K562 (cell line): ENCODE results near the gene RBPJL. TPM values are rescaled to one million over a fixed set of nuclear protein-coding genes. Genes with fewer than 3 reads are reported as not detected.

Experiments
- ATAC-seq: fragments of 200-7000 bp; cut with Tn5 transposase; 3 replicates; pipeline ENCODE4 v1.9.1; 2020; ENCODE audit warnings: moderate library complexity
- BruUV-seq: library from RNA; stranded (reverse); fragments of 400-500 nt; replicated peaks from 2 replicates; lab custom pipeline; 2021; lab: Mats Ljungman, UMichigan
- CTCF ChIA-PET: fragments of 300-600 bp; formaldehyde crosslinking; extraction: SDS; loops from one replicate; lab custom pipeline; 2021; ENCODE audit warnings: low intra/inter-chr PET ratio; lab: Yijun Ruan, JAX
- POLR2A ChIA-PET: fragments of 300-600, 350-650 bp; sonication (Branson Sonifier 250); formaldehyde crosslinking; extraction: SDS; loops from one replicate; lab custom pipeline; 2021; ENCODE audit warnings: antibody characterized with exemption, inconsistent platforms; lab: Yijun Ruan, JAX
- DNase-seq, 4 experiments: peaks; one replicate each; pipeline versions ENCODE4 v3.0.0 to v3.0.0-alpha.2; 2011 to 2018; ENCODE audit warnings: low spot score in 3 of 4, mixed read lengths in 3 of 4; ENCODE audit errors: extremely low read depth in 1 of 4
- FAIRE-seq: peaks from 2 replicates; lab custom pipeline; 2011; peaks lifted over from hg19 to GRCh38; lab: Jason Lieb, UNC
- H2AFZ ChIP-seq: 2 replicates; pipeline ENCODE4 v1.6.0; 2011; ENCODE audit warnings: low read depth, low read length, control low read depth, inconsistent platforms
- H3K27ac ChIP-seq: fragments of 200-600 bp; 3 replicates; pipeline ENCODE4 v1.8.0; 2011; ENCODE audit warnings: low read depth, mild to moderate bottlenecking, control low read depth, inconsistent platforms, low read length, moderate library complexity, mixed read lengths; ENCODE audit errors: extremely low read depth
- H3K27me3 ChIP-seq, 2 experiments: fragments of 300-600 bp in 1 of 2; 2 replicates in 1 of 2; 3 replicates in 1 of 2; pipeline versions ENCODE4 v1.6.0 to v1.8.0; 2011; ENCODE audit warnings: inconsistent platforms in 2 of 2, low read length in 2 of 2, mild to moderate bottlenecking in 1 of 2, mixed read lengths in 1 of 2, moderate library complexity in 1 of 2; ENCODE audit not compliant: control insufficient read depth in 2 of 2, insufficient read depth in 2 of 2
- H3K36me3 ChIP-seq: fragments of 300-600 bp; 3 replicates; pipeline ENCODE4 v1.8.0; 2011; ENCODE audit warnings: mild to moderate bottlenecking, low read length, inconsistent platforms; ENCODE audit not compliant: control insufficient read depth, insufficient read depth
- H3K4me1 ChIP-seq, 2 experiments: fragments of 200-600 bp in 1 of 2; replicated peaks in 1 of 2; 2 replicates in 1 of 2; 3 replicates in 1 of 2; pipeline versions ENCODE4 v1.5.1 to v1.8.0; 2011; ENCODE audit warnings: inconsistent platforms in 2 of 2, low read length in 2 of 2, mild to moderate bottlenecking in 1 of 2, mixed read lengths in 1 of 2, moderate library complexity in 1 of 2; ENCODE audit not compliant: control insufficient read depth in 2 of 2, insufficient read depth in 2 of 2
- H3K4me2 ChIP-seq: 2 replicates; pipeline ENCODE4 v1.6.1; 2011; ENCODE audit warnings: low read length, control low read depth, inconsistent platforms, mixed read lengths; ENCODE audit not compliant: insufficient read depth
- H3K4me3 ChIP-seq: fragments of 200-600 bp; sonication (generic), shearing (Covaris generic); 2 replicates; pipeline ENCODE4 v1.5.1; 2016; ENCODE audit warnings: control low read depth, inconsistent platforms
- H3K79me2 ChIP-seq: fragments of 200-600 bp; 3 replicates; pipeline ENCODE4 v1.8.0; 2011; ENCODE audit warnings: low read length, inconsistent platforms; ENCODE audit not compliant: control insufficient read depth, insufficient read depth
- H3K9ac ChIP-seq, 2 experiments: 2 replicates each; pipeline versions ENCODE4 v1.6.0 to v1.6.1; 2011; ENCODE audit warnings: low read depth in 2 of 2, low read length in 2 of 2, control low read depth in 1 of 2, inconsistent platforms in 1 of 2, mild to moderate bottlenecking in 1 of 2, mixed read lengths in 1 of 2; ENCODE audit not compliant: insufficient read depth in 1 of 2
- H3K9me1 ChIP-seq: one replicate; pipeline ENCODE4 v1.6.0; 2011; ENCODE audit warnings: inconsistent platforms, mild to moderate bottlenecking, low read length, moderate library complexity; ENCODE audit not compliant: control insufficient read depth, insufficient read depth
- H3K9me3 ChIP-seq: replicated peaks from 2 replicates; pipeline ENCODE4 v1.5.1; 2011; ENCODE audit warnings: low read depth, low read length, inconsistent platforms; ENCODE audit not compliant: control insufficient read depth, insufficient read depth
- H4K20me1 ChIP-seq: replicated peaks from 2 replicates; pipeline ENCODE4 v1.6.1; 2011; ENCODE audit warnings: low read length, inconsistent platforms, mixed read lengths; ENCODE audit not compliant: control insufficient read depth, insufficient read depth
- CLOCK ChIP-seq: fragments of 250-450 bp; sonication (Bioruptor Pico); IDR thresholded peaks from 2 replicates; pipeline ENCODE4 v1.4.0; 2020; ENCODE audit warnings: mild to moderate bottlenecking, moderate library complexity, borderline replicate concordance
- DDX20 ChIP-seq: fragments of 450-650 bp; IDR thresholded peaks from 2 replicates; pipeline ENCODE4 v1.6.1; 2016; ENCODE audit warnings: missing genetic modification characterization, low read depth, mild to moderate bottlenecking, missing compliant biosample characterization, moderate library complexity
- HLTF ChIP-seq: fragments of 450-650 bp; IDR thresholded peaks from 2 replicates; pipeline ENCODE4 v1.6.1; 2016
- L3MBTL2 ChIP-seq: fragments of 450-650 bp; IDR thresholded peaks from 2 replicates; pipeline ENCODE4 v1.6.1; 2016; ENCODE audit warnings: mild to moderate bottlenecking, moderate library complexity
- PKNOX1 ChIP-seq: fragments of 450-650 bp; IDR thresholded peaks from 2 replicates; pipeline ENCODE4 v1.6.1; 2016
- TBP ChIP-seq: optimal IDR thresholded peaks from 2 replicates; pipeline ENCODE3; 2011; ENCODE audit warnings: low read depth, low read length, improper control_type of control experiment
- ZNF764 ChIP-seq: fragments of 250-450 bp; sonication (Bioruptor Pico); IDR thresholded peaks from 2 replicates; pipeline ENCODE4 v1.4.0; 2020; ENCODE audit warnings: low read depth, mild to moderate bottlenecking, moderate library complexity
- WGBS: fragments of 100-300 bp; shearing (Covaris generic); methylation state at CpG from one replicate; pipeline ENCODE4 v1.1.6; 2016; ENCODE audit warnings: low coverage, mixed read lengths; ENCODE audit not compliant: insufficient coverage; ENCODE audit errors: missing lambda C conversion rate; 5-methylcytosine and 5-hydroxymethylcytosine counted together
- in situ Hi-C: fragments of 300-500 bp; cut with MboI; formaldehyde crosslinking; loops from 4 replicates; pipeline ENCODE4 v1.15.0; 2018; ENCODE audit warnings: inconsistent platforms, mixed read lengths
- intact Hi-C: fragments of 100-400 bp; cut with micrococcal nuclease; formaldehyde crosslinking; loops from 2 replicates; pipeline ENCODE4 v1.14.2; 2022
- polyA plus RNA-seq, 8 experiments: library from polyadenylated mRNA; depleted of rRNA in 4 of 8; stranded (reverse) in 5 of 8; unstranded in 3 of 8; fragments of >200 nt; fragmentation: Nextera tagmentation in 2 of 8; fragmentation: Illumina TruSeq in 1 of 8; extraction: Ambion mirVana in 2 of 8; extraction: Trizol in 1 of 8; gene quantifications; 2 replicates each; pipeline versions ENCODE4 v1.2.1 to v1.2.3, GENCODE V29; 2011 to 2014; ENCODE audit warnings: inconsistent platforms in 1 of 8, missing spikeins in 1 of 8
- total RNA-seq, 7 experiments: library from RNA; depleted of rRNA in 6 of 7; stranded (reverse); fragments of >200 nt in 6 of 7; fragmentation: Illumina TruSeq in 2 of 7; extraction: Trizol in 2 of 7; gene quantifications; 2 replicates each; pipeline versions ENCODE4 v1.2.1 to v1.2.3, GENCODE V29; 2011 to 2021; ENCODE audit warnings: low replicate concordance in 1 of 7
- TF ChIP-seq, protein P1 (sequence below): fragments of 450-650 bp; IDR thresholded peaks from 2 replicates; pipeline ENCODE4 v1.6.1; 2014; ENCODE audit warnings: low read depth, mild to moderate bottlenecking, moderate library complexity, borderline replicate concordance
- TF ChIP-seq, protein P2 (sequence below): fragments of 150-350 bp; IDR thresholded peaks from 2 replicates; pipeline ENCODE4 v1.6.1; 2014; ENCODE audit warnings: low read depth, mild to moderate bottlenecking, low read length, borderline replicate concordance

The RBPJL gene
- total and polyA plus RNA-seq, 9 of the 15 experiments (the other 6 are each of a cell fraction or from before 2014, with no cell fraction given), result not detected

GRCh38 chr20:45341579-45341938 lies 34.9 kb downstream of the RBPJL start (continued):
- TF ChIP-seq, protein P1, sequence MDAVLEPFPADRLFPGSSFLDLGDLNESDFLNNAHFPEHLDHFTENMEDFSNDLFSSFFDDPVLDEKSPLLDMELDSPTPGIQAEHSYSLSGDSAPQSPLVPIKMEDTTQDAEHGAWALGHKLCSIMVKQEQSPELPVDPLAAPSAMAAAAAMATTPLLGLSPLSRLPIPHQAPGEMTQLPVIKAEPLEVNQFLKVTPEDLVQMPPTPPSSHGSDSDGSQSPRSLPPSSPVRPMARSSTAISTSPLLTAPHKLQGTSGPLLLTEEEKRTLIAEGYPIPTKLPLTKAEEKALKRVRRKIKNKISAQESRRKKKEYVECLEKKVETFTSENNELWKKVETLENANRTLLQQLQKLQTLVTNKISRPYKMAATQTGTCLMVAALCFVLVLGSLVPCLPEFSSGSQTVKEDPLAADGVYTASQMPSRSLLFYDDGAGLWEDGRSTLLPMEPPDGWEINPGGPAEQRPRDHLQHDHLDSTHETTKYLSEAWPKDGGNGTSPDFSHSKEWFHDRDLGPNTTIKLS, result no peak
- TF ChIP-seq, all 486 proteins: peak for 0

DNA sequence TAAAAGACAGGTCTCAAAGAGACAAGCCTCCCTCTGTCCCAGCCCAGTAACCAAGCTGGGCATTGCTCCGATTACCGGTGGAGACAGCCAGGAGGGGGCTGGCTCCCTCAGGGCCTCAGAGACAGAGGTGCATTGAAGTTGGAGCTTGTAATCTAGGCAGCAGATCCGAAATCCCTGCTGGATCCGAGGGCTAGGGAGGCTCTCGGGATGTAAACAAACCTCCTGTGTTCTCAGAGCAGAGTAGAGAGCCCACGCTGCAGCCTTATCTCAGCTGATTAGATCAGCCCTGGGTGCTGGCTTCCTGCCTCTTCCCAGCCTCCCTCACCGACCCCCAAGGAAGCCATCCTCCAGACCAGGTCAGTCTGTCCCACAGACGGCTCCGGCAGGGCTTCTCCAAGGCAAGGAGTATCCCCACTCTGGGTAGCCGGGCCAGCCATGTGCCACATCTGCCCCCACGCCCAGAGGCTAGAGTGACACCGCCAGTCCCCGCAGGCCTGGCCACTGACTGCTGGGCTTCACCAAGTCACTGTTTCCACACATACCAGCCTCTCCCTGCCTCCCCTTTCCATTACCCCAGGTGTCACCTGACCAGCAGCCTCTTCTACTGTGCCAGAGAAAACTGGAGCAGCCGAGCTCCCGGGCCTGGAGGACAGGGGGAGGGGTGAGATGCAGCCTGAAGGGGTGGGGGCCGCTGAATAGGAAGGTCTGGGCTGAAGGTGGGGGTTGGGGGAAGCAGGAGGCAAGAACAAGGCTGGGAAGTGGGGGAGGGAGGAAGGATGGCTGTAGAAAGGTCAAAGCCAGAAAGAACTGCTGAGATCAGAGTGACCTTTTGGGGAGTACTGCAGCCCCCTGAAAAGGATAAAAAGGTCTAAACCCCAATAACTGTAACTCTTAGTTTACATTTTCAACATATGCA lies 35.6 kb downstream of the RBPJL start:
- H3K4me2 ChIP-seq, result peak overlapping the region; percentile 42
- no peak overlapping the region for H2AFZ ChIP-seq
- no peaks in the 10 kb centered on the region for H3K9me3 ChIP-seq
- POLR2A ChIA-PET, result interaction anchor here (0.7 to 1.9 kb wide), 9 partner anchors 10 to 112 kb away, joined by 3 to 7 read pairs (median 3); partner anchors contain the start of gene SYS1
- intact Hi-C loops, result no loop called here
- H4K20me1 ChIP-seq, result peaks cover 7% of the 10 kb centered on the region; the same call in 1 of the 2 replicates
- H3K27me3 ChIP-seq, result no peaks in the 10 kb centered on the region
- H3K9me1 ChIP-seq, result no peaks in the 10 kb centered on the region
- H3K36me3 ChIP-seq, result peaks cover 9% of the 10 kb centered on the region; the same call in 2 of the 3 replicates
- CTCF ChIA-PET, result no interaction called here
- peak overlapping the region; percentile 1 to 86; a peak in 2 of 4 replicates for H3K9ac ChIP-seq
- H3K79me2 ChIP-seq, result peaks cover 10% of the 10 kb centered on the region; the same call in 1 of the 3 replicates
- 15% methylated on average over 12 of the region's 16 CpGs for WGBS
- H3K27ac ChIP-seq, result no peak overlapping the region
- DNase-seq (peak in 3 of 4 experiments; percentile 34 to 58 (median 53)), FAIRE-seq (peak; percentile 46), ATAC-seq (peak; percentile 2)
- BruUV-seq, result no TSS peak
- no peak overlapping the region for H3K4me3 ChIP-seq
- in situ Hi-C loops, result no loop called here
- peaks cover 63 to 86% of the 10 kb centered on the region in 2 experiments for H3K4me1 ChIP-seq
- peak; percentile 27; the same call in 1 of the 2 replicates for TF ChIP-seq PKNOX1
- TF ChIP-seq, protein P2, sequence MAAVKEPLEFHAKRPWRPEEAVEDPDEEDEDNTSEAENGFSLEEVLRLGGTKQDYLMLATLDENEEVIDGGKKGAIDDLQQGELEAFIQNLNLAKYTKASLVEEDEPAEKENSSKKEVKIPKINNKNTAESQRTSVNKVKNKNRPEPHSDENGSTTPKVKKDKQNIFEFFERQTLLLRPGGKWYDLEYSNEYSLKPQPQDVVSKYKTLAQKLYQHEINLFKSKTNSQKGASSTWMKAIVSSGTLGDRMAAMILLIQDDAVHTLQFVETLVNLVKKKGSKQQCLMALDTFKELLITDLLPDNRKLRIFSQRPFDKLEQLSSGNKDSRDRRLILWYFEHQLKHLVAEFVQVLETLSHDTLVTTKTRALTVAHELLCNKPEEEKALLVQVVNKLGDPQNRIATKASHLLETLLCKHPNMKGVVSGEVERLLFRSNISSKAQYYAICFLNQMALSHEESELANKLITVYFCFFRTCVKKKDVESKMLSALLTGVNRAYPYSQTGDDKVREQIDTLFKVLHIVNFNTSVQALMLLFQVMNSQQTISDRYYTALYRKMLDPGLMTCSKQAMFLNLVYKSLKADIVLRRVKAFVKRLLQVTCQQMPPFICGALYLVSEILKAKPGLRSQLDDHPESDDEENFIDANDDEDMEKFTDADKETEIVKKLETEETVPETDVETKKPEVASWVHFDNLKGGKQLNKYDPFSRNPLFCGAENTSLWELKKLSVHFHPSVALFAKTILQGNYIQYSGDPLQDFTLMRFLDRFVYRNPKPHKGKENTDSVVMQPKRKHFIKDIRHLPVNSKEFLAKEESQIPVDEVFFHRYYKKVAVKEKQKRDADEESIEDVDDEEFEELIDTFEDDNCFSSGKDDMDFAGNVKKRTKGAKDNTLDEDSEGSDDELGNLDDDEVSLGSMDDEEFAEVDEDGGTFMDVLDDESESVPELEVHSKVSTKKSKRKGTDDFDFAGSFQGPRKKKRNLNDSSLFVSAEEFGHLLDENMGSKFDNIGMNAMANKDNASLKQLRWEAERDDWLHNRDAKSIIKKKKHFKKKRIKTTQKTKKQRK, result no peak
- no peak for TF ChIP-seq HLTF
- TF ChIP-seq CLOCK, result no peak
- no peak for TF ChIP-seq TBP
- TF ChIP-seq L3MBTL2, result peak; percentile 28; the same call in 1 of the 2 replicates
- no peak for TF ChIP-seq DDX20
- TF ChIP-seq ZNF764, result no peak
